K562 (cell line): ENCODE data around the gene FARP2. TPM values are rescaled to one million over a fixed set of nuclear protein-coding genes. Genes with fewer than 3 reads are reported as not detected.
A peak's percentile ranks its signal among the peaks of the same experiment; 100 is the strongest.

Source experiments
- DMBX1 ChIP-seq: fragments of 250-450 bp; sonication (Bioruptor Pico); IDR thresholded peaks from 2 replicates; pipeline ENCODE4 v1.8.0; 2022; ENCODE audit warnings: inconsistent platforms, mild to moderate bottlenecking, moderate library complexity, borderline replicate concordance
- FOS ChIP-seq: IDR thresholded peaks from 3 replicates; pipeline ENCODE4 v1.6.1; 2011; ENCODE audit not compliant: insufficient read length; ENCODE audit errors: extremely low read depth
- FOXP1 ChIP-seq: sonication (generic); formaldehyde crosslinking; IDR thresholded peaks from 2 replicates; pipeline ENCODE4 v1.8.0; 2022; ENCODE audit warnings: mild to moderate bottlenecking, missing genetic modification reagents
- GTF2E2 ChIP-seq: fragments of 200-800 bp; sonication (Bioruptor generic); IDR thresholded peaks from 2 replicates; pipeline ENCODE4 v1.6.1; 2016; ENCODE audit warnings: missing genetic modification characterization, missing compliant biosample characterization
- HEY1 ChIP-seq: fragments of 250-450 bp; sonication (Bioruptor Pico); IDR thresholded peaks from 2 replicates; pipeline ENCODE4 v1.5.0; 2020; ENCODE audit warnings: mild to moderate bottlenecking, moderate library complexity, borderline replicate concordance
- HSF4 ChIP-seq: fragments of 250-450 bp; sonication (Bioruptor Pico); IDR thresholded peaks from 2 replicates; pipeline ENCODE4 v2.1.2; 2022; ENCODE audit warnings: mild to moderate bottlenecking, moderate library complexity, borderline replicate concordance
- MAFK ChIP-seq: IDR thresholded peaks from 2 replicates; pipeline ENCODE4 v1.6.1; 2011; ENCODE audit warnings: low read length, improper control_type of control experiment
- MEF2D ChIP-seq: conservative IDR thresholded peaks from 2 replicates; pipeline ENCODE4 v1.6.1; 2016; ENCODE audit warnings: low read depth, missing genetic modification characterization, missing compliant biosample characterization
- NFIC ChIP-seq: fragments of 450-650 bp; IDR thresholded peaks from 2 replicates; pipeline ENCODE4 v1.6.1; 2017; ENCODE audit warnings: mild to moderate bottlenecking, inconsistent platforms
- RNF2 ChIP-seq: sonication (generic); IDR thresholded peaks from 2 replicates; pipeline ENCODE4 v1.6.1; 2016
- ZNF197 ChIP-seq: fragments of 200-800 bp; sonication (Bioruptor generic); IDR thresholded peaks from 2 replicates; pipeline ENCODE4 v1.6.1; 2016; ENCODE audit warnings: low read depth, missing genetic modification characterization, missing compliant biosample characterization
- ZNF57 ChIP-seq: fragments of 450-650 bp; formaldehyde crosslinking; IDR thresholded peaks from 2 replicates; pipeline ENCODE4 v1.4.0; 2020; ENCODE audit warnings: mild to moderate bottlenecking, moderate library complexity
- polyA plus RNA-seq, 8 experiments: library from polyadenylated mRNA; depleted of rRNA in 4 of 8; stranded (reverse) in 5 of 8; unstranded in 3 of 8; fragments of >200 nt; fragmentation: Nextera tagmentation in 2 of 8; fragmentation: Illumina TruSeq in 1 of 8; extraction: Ambion mirVana in 2 of 8; extraction: Trizol in 1 of 8; gene quantifications; 2 replicates each; pipeline versions ENCODE4 v1.2.1 to v1.2.3, GENCODE V29; 2011 to 2014; ENCODE audit warnings: inconsistent platforms in 1 of 8, missing spikeins in 1 of 8
- total RNA-seq, 7 experiments: library from RNA; depleted of rRNA in 6 of 7; stranded (reverse); fragments of >200 nt in 6 of 7; fragmentation: Illumina TruSeq in 2 of 7; extraction: Trizol in 2 of 7; gene quantifications; 2 replicates each; pipeline versions ENCODE4 v1.2.1 to v1.2.3, GENCODE V29; 2011 to 2021; ENCODE audit warnings: low replicate concordance in 1 of 7
- TF ChIP-seq, protein P1 (sequence below): fragments of 250-450 bp; sonication (Bioruptor Pico); IDR thresholded peaks from 2 replicates; pipeline ENCODE4 v1.5.0; 2022; ENCODE audit warnings: mild to moderate bottlenecking
- TF ChIP-seq, protein P2 (sequence below): sonication (generic); formaldehyde crosslinking; IDR thresholded peaks from 2 replicates; pipeline ENCODE4 v1.8.0; 2022; ENCODE audit warnings: missing genetic modification reagents, mild to moderate bottlenecking, moderate library complexity, borderline replicate concordance
- TF ChIP-seq, protein P3 (sequence below): fragments of 250-450 bp; sonication (Bioruptor Pico); IDR thresholded peaks from 2 replicates; pipeline ENCODE4 v1.8.0; 2022; ENCODE audit warnings: moderate library complexity, mild to moderate bottlenecking, inconsistent platforms
- TF ChIP-seq, protein P4 (sequence below): fragments of 250-450 bp; sonication (Bioruptor Pico); IDR thresholded peaks from 2 replicates; pipeline ENCODE4 v1.5.0; 2020; ENCODE audit warnings: mild to moderate bottlenecking, borderline replicate concordance
- TF ChIP-seq, protein P5 (sequence below): sonication (generic); formaldehyde crosslinking; IDR thresholded peaks from 2 replicates; pipeline ENCODE4 v1.8.1; 2022; ENCODE audit warnings: missing genetic modification reagents

FARP2 gene
- total and polyA plus RNA-seq, 9 of the 15 experiments (the other 6 are each of a cell fraction or from before 2014, with no cell fraction given): 4.1 to 38.1 (median 21.1) TPM

DNA sequence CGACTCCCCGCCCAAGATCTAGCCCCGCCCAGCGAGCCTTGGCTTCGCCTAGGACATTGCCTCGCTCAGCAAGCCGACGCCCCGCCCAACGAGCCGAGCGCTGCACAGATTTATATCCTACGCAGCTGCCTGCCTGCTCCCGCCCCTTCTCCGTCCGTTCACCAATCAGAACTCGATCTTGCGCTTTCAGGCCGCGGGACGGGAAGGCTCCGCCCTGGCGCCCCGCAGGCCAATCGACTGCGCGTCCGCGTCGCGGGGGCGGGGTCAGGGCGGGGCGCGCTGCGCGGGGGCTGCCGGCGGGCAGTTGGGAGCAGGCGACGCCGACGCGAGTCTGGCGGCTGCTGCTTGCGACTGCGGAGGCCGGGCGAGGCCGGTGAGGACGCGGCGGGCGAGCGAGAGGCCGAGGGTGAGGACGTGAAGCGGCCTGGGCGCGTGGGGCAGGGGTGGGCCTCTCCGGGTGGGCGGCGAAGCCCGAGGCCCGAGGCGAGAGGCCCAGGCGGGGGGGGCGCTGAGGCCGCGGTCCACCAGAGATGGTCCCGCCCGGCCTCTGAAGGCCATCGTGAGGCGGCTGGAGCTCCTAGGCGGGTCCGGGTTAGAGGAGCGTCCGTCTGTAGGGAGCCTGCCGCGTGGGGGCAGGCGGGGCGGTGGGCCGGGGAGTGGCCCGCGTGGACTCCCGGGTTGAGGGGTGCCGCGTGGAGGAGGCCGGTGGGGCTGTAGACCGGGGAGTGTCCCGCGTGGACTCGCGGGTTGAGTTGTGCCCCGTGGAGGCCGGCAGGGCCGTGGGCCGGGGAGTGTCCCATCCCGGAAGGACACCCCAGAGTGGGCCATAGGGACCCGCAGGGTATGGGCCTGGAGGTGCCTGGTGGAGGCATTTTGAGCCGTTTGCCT is at the start of gene FARP2 (continued):
- TF ChIP-seq, protein P1, sequence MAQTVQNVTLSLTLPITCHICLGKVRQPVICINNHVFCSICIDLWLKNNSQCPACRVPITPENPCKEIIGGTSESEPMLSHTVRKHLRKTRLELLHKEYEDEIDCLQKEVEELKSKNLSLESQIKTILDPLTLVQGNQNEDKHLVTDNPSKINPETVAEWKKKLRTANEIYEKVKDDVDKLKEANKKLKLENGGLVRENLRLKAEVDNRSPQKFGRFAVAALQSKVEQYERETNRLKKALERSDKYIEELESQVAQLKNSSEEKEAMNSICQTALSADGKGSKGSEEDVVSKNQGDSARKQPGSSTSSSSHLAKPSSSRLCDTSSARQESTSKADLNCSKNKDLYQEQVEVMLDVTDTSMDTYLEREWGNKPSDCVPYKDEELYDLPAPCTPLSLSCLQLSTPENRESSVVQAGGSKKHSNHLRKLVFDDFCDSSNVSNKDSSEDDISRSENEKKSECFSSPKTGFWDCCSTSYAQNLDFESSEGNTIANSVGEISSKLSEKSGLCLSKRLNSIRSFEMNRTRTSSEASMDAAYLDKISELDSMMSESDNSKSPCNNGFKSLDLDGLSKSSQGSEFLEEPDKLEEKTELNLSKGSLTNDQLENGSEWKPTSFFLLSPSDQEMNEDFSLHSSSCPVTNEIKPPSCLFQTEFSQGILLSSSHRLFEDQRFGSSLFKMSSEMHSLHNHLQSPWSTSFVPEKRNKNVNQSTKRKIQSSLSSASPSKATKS (CRISPR knock-in tag): no peak
- TF ChIP-seq NFIC (no peak), HEY1 (CRISPR knock-in tag) (no peak), FOS (no peak), DMBX1 (CRISPR knock-in tag) (no peak), GTF2E2 (tag) (no peak), FOXP1 (CRISPR knock-in tag) (no peak), MEF2D (no peak), RNF2 (0 out of 2 replicates have a peak, but pooled peaks have one; percentile 34), HSF4 (no peak), MAFK (no peak), ZNF57 (CRISPR knock-in tag) (no peak), ZNF197 (CRISPR knock-in tag) (no peak)
- TF ChIP-seq, protein P2, sequence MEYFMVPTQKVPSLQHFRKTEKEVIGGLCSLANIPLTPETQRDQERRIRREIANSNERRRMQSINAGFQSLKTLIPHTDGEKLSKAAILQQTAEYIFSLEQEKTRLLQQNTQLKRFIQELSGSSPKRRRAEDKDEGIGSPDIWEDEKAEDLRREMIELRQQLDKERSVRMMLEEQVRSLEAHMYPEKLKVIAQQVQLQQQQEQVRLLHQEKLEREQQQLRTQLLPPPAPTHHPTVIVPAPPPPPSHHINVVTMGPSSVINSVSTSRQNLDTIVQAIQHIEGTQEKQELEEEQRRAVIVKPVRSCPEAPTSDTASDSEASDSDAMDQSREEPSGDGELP (CRISPR knock-in tag): no peak
- TF ChIP-seq, protein P3, sequence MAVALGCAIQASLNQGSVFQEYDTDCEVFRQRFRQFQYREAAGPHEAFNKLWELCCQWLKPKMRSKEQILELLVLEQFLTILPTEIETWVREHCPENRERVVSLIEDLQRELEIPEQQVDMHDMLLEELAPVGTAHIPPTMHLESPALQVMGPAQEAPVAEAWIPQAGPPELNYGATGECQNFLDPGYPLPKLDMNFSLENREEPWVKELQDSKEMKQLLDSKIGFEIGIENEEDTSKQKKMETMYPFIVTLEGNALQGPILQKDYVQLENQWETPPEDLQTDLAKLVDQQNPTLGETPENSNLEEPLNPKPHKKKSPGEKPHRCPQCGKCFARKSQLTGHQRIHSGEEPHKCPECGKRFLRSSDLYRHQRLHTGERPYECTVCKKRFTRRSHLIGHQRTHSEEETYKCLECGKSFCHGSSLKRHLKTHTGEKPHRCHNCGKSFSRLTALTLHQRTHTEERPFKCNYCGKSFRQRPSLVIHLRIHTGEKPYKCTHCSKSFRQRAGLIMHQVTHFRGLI (CRISPR knock-in tag): no peak
- TF ChIP-seq, protein P4, sequence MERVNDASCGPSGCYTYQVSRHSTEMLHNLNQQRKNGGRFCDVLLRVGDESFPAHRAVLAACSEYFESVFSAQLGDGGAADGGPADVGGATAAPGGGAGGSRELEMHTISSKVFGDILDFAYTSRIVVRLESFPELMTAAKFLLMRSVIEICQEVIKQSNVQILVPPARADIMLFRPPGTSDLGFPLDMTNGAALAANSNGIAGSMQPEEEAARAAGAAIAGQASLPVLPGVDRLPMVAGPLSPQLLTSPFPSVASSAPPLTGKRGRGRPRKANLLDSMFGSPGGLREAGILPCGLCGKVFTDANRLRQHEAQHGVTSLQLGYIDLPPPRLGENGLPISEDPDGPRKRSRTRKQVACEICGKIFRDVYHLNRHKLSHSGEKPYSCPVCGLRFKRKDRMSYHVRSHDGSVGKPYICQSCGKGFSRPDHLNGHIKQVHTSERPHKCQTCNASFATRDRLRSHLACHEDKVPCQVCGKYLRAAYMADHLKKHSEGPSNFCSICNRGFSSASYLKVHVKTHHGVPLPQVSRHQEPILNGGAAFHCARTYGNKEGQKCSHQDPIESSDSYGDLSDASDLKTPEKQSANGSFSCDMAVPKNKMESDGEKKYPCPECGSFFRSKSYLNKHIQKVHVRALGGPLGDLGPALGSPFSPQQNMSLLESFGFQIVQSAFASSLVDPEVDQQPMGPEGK: no peak
- TF ChIP-seq, protein P5, sequence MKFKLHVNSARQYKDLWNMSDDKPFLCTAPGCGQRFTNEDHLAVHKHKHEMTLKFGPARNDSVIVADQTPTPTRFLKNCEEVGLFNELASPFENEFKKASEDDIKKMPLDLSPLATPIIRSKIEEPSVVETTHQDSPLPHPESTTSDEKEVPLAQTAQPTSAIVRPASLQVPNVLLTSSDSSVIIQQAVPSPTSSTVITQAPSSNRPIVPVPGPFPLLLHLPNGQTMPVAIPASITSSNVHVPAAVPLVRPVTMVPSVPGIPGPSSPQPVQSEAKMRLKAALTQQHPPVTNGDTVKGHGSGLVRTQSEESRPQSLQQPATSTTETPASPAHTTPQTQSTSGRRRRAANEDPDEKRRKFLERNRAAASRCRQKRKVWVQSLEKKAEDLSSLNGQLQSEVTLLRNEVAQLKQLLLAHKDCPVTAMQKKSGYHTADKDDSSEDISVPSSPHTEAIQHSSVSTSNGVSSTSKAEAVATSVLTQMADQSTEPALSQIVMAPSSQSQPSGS (CRISPR knock-in tag): no peak
